GM12878 (cell line): ENCODE measurements around the gene ABCD3.

Experiments
- CREB1 ChIP-seq: IDR thresholded peaks from 2 replicates; pipeline ENCODE4 v1.6.1; 2012; ENCODE audit warnings: low read depth, mild to moderate bottlenecking, inconsistent platforms
- KDM1A ChIP-seq: fragments of 200-600 bp; sonication (generic); IDR thresholded peaks from 2 replicates; pipeline ENCODE4 v1.6.1; 2016; ENCODE audit warnings: borderline replicate concordance
- POLR2A ChIP-seq: IDR thresholded peaks from 2 replicates; pipeline ENCODE4 v1.6.1; 2011; ENCODE audit warnings: low read depth, mild to moderate bottlenecking, low read length
- RB1 ChIP-seq: fragments of 450-650 bp; formaldehyde crosslinking; IDR thresholded peaks from 2 replicates; pipeline ENCODE4 v1.6.1; 2017; ENCODE audit warnings: mild to moderate bottlenecking, borderline replicate concordance
- SIX5 ChIP-seq: IDR thresholded peaks from 2 replicates; pipeline ENCODE4 v1.6.1; 2011; ENCODE audit warnings: mild to moderate bottlenecking, low read depth, low read length, moderate library complexity; ENCODE audit not compliant: severe bottlenecking
- SPI1 ChIP-seq: IDR thresholded peaks from 2 replicates; pipeline ENCODE4 v1.6.1; 2011; ENCODE audit warnings: low read depth, mild to moderate bottlenecking, low read length, moderate library complexity, borderline replicate concordance; ENCODE audit not compliant: insufficient read depth
- SREBF1 ChIP-seq: IDR thresholded peaks from 2 replicates; pipeline ENCODE4 v1.6.1; 2012; ENCODE audit warnings: mild to moderate bottlenecking, low read length
- SREBF2 ChIP-seq: IDR thresholded peaks from 2 replicates; pipeline ENCODE4 v1.6.1; 2012; ENCODE audit warnings: mild to moderate bottlenecking, low read length
- TF ChIP-seq, protein P1 (sequence below), 3 experiments: IDR thresholded peaks in 2 of 3; conservative IDR thresholded peaks in 1 of 3; 2 replicates each; pipeline ENCODE4 v1.5.1; 2011; ENCODE audit warnings: low read depth in 3 of 3, low read length in 3 of 3, mild to moderate bottlenecking in 3 of 3, control low read depth in 2 of 3, moderate library complexity in 2 of 3, inconsistent platforms in 1 of 3, mixed read lengths in 1 of 3; ENCODE audit not compliant: control insufficient read depth in 2 of 3, insufficient read depth in 1 of 3; ENCODE audit errors: extremely low read depth in 1 of 3
- TF ChIP-seq, protein P2 (sequence below): IDR thresholded peaks from 2 replicates; pipeline ENCODE4 v1.6.1; 2011; ENCODE audit warnings: borderline replicate concordance, low read depth, mild to moderate bottlenecking, moderate library complexity, mixed read lengths, low read length; ENCODE audit not compliant: insufficient read depth; ENCODE audit errors: extremely low read length
- TF ChIP-seq, protein P3 (sequence below): IDR thresholded peaks from 2 replicates; pipeline ENCODE4 v1.6.1; 2012; ENCODE audit warnings: low read depth, low read length, improper control_type of control experiment
- TF ChIP-seq, protein P4 (sequence below): IDR thresholded peaks from 2 replicates; pipeline ENCODE4 v1.6.1; 2011; ENCODE audit warnings: low read depth, mild to moderate bottlenecking, low read length, moderate library complexity, borderline replicate concordance; ENCODE audit errors: extremely low read depth

DNA sequence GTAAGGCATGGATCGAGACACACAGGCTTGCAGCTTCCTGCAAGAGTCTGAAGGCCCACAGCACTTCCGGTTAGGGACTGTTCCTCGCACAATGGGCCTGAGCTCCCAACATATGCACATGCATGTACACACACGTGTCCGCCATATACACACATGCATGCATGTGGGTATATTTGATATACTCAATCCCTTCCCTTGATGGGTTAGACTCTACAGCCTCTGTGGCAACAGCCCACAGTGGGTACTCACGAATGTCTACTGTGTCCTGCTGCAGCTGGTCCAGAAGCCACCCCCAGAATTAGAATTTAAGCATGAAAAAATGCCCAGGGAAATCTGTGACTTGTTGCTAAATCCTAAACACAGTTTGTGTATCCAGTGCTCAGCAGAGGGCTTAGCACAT, 113.5 kb downstream of the ABCD3 start:
- TF ChIP-seq SIX5 = no peak
- TF ChIP-seq POLR2A = no peak
- TF ChIP-seq, protein P1, sequence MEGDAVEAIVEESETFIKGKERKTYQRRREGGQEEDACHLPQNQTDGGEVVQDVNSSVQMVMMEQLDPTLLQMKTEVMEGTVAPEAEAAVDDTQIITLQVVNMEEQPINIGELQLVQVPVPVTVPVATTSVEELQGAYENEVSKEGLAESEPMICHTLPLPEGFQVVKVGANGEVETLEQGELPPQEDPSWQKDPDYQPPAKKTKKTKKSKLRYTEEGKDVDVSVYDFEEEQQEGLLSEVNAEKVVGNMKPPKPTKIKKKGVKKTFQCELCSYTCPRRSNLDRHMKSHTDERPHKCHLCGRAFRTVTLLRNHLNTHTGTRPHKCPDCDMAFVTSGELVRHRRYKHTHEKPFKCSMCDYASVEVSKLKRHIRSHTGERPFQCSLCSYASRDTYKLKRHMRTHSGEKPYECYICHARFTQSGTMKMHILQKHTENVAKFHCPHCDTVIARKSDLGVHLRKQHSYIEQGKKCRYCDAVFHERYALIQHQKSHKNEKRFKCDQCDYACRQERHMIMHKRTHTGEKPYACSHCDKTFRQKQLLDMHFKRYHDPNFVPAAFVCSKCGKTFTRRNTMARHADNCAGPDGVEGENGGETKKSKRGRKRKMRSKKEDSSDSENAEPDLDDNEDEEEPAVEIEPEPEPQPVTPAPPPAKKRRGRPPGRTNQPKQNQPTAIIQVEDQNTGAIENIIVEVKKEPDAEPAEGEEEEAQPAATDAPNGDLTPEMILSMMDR (IDR thresholded peaks at IDR 0.05 in 2 of 3, conservative IDR thresholded peaks at IDR 0.05 in 1 of 3; ENCODE audit: control insufficient read depth in 2 of 3, extremely low read depth in 1 of 3, insufficient read depth in 1 of 3, low read depth in 3 of 3, low read length in 3 of 3) = no peak
- TF ChIP-seq, protein P2, sequence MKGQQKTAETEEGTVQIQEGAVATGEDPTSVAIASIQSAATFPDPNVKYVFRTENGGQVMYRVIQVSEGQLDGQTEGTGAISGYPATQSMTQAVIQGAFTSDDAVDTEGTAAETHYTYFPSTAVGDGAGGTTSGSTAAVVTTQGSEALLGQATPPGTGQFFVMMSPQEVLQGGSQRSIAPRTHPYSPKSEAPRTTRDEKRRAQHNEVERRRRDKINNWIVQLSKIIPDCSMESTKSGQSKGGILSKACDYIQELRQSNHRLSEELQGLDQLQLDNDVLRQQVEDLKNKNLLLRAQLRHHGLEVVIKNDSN = no peak
- TF ChIP-seq, protein P3, sequence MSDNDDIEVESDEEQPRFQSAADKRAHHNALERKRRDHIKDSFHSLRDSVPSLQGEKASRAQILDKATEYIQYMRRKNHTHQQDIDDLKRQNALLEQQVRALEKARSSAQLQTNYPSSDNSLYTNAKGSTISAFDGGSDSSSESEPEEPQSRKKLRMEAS = no peak
- TF ChIP-seq SPI1 = no peak
- TF ChIP-seq SREBF2 = no peak
- TF ChIP-seq SREBF1 = no peak
- TF ChIP-seq CREB1 = no peak
- TF ChIP-seq, protein P4, sequence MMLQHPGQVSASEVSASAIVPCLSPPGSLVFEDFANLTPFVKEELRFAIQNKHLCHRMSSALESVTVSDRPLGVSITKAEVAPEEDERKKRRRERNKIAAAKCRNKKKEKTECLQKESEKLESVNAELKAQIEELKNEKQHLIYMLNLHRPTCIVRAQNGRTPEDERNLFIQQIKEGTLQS = no peak
- TF ChIP-seq RB1 = no peak
- no peak for TF ChIP-seq KDM1A
